Vagina (tissue), 2 donors: ENCODE measurements around the gene LMX1B.

Experiments
- POLR2A ChIP-seq, 2 donors: fragments of 450-650 bp; IDR thresholded peaks; one replicate each; pipeline ENCODE4 v1.6.1; 2017; ENCODE audit warnings: antibody characterized with exemption in 2 of 2, mild to moderate bottlenecking in 2 of 2, moderate library complexity in 2 of 2
- TF ChIP-seq, protein P1 (sequence below), 3 experiments: fragments of 450-650 bp in 2 of 3; fragments of 200-600 bp in 1 of 3; sonication (generic) in 1 of 3; IDR thresholded peaks; one replicate each; pipeline ENCODE4 v1.5.1; 2017 to 2019; ENCODE audit warnings: antibody characterized with exemption in 3 of 3, mild to moderate bottlenecking in 2 of 3, moderate library complexity in 2 of 3

DNA sequence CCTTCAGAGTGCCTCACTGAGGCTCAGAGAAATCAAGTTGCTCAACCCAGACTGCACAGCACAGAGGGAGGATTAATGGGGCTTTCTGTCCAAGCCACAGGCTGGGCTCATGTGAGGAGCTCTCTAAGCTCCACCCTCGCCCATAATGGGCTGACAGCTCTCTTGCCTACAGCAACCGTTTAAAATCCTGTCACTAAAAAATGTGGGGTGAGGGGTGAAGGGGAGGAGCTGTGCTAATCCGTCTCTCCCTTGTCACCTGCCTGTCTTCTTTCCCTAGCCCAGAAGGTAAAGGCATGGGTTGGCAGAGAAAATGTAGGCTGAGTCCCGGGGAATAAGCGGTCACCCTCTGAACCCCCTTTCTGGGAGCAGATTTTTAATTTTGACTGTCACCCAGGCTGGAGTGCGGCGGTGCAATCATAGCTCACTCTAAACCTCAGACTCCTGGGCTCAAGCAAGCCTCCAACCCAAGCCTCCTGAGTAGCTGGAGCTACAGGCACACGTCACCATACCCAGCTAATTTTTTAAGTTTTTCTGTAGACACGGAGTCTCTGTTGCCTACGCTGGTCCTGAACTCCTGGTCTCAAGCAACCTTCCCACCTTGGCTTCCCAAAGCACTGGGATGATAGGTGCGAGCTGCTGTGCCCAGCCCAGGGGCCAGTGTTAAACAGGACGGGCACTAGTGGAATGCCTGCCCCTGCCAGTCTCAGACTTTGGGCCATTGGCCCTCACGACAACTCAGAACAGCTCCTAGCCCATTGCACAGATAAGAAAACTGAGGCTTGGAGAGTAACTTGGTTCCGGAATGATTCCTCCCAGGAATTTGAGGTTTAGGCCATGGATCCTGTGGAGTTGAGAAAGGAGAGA, 89.5 kb downstream of the LMX1B start:
- TF ChIP-seq POLR2A (IDR thresholded peaks at IDR 0.05), result no peak
- TF ChIP-seq, protein P1, sequence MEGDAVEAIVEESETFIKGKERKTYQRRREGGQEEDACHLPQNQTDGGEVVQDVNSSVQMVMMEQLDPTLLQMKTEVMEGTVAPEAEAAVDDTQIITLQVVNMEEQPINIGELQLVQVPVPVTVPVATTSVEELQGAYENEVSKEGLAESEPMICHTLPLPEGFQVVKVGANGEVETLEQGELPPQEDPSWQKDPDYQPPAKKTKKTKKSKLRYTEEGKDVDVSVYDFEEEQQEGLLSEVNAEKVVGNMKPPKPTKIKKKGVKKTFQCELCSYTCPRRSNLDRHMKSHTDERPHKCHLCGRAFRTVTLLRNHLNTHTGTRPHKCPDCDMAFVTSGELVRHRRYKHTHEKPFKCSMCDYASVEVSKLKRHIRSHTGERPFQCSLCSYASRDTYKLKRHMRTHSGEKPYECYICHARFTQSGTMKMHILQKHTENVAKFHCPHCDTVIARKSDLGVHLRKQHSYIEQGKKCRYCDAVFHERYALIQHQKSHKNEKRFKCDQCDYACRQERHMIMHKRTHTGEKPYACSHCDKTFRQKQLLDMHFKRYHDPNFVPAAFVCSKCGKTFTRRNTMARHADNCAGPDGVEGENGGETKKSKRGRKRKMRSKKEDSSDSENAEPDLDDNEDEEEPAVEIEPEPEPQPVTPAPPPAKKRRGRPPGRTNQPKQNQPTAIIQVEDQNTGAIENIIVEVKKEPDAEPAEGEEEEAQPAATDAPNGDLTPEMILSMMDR (IDR thresholded peaks at IDR 0.05), result no peak
